Measurements from ENCODE around the gene LENG8.

GRCh38 chr19:54444737-54445136 lies 4.3 kb upstream of the LENG8 start:
- no peak for TF ChIP-seq MAX (IDR thresholded peaks at IDR 0.05; ENCODE audit: low read depth, low read length)
- no peak for TF ChIP-seq KDM1A (IDR thresholded peaks at IDR 0.05; ENCODE audit: borderline replicate concordance)
- TF ChIP-seq HDAC2 (IDR thresholded peaks at IDR 0.05): no peak
- TF ChIP-seq PAX8 (IDR thresholded peaks at IDR 0.05): no peak
- no peak for TF ChIP-seq CREM (IDR thresholded peaks at IDR 0.05; ENCODE audit: low read depth)
- TF ChIP-seq, protein P1, sequence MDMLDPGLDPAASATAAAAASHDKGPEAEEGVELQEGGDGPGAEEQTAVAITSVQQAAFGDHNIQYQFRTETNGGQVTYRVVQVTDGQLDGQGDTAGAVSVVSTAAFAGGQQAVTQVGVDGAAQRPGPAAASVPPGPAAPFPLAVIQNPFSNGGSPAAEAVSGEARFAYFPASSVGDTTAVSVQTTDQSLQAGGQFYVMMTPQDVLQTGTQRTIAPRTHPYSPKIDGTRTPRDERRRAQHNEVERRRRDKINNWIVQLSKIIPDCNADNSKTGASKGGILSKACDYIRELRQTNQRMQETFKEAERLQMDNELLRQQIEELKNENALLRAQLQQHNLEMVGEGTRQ (IDR thresholded peaks at IDR 0.05; ENCODE audit: borderline replicate concordance, low read depth, low read length): no peak
- TF ChIP-seq SIN3A (IDR thresholded peaks at IDR 0.05; ENCODE audit: low read depth, low read length): no peak
- no peak for TF ChIP-seq ESRRA (IDR thresholded peaks at IDR 0.05; ENCODE audit: low read length)
- no peak for TF ChIP-seq STAT1 (conservative IDR thresholded peaks at IDR 0.05)
- no peak for TF ChIP-seq RB1 (IDR thresholded peaks at IDR 0.05; ENCODE audit: borderline replicate concordance)
- TF ChIP-seq, protein P2, sequence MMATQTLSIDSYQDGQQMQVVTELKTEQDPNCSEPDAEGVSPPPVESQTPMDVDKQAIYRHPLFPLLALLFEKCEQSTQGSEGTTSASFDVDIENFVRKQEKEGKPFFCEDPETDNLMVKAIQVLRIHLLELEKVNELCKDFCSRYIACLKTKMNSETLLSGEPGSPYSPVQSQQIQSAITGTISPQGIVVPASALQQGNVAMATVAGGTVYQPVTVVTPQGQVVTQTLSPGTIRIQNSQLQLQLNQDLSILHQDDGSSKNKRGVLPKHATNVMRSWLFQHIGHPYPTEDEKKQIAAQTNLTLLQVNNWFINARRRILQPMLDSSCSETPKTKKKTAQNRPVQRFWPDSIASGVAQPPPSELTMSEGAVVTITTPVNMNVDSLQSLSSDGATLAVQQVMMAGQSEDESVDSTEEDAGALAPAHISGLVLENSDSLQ (IDR thresholded peaks at IDR 0.05): no peak
- TF ChIP-seq, protein P3, sequence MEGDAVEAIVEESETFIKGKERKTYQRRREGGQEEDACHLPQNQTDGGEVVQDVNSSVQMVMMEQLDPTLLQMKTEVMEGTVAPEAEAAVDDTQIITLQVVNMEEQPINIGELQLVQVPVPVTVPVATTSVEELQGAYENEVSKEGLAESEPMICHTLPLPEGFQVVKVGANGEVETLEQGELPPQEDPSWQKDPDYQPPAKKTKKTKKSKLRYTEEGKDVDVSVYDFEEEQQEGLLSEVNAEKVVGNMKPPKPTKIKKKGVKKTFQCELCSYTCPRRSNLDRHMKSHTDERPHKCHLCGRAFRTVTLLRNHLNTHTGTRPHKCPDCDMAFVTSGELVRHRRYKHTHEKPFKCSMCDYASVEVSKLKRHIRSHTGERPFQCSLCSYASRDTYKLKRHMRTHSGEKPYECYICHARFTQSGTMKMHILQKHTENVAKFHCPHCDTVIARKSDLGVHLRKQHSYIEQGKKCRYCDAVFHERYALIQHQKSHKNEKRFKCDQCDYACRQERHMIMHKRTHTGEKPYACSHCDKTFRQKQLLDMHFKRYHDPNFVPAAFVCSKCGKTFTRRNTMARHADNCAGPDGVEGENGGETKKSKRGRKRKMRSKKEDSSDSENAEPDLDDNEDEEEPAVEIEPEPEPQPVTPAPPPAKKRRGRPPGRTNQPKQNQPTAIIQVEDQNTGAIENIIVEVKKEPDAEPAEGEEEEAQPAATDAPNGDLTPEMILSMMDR (IDR thresholded peaks at IDR 0.05 in 2 of 3, conservative IDR thresholded peaks at IDR 0.05 in 1 of 3; ENCODE audit: control insufficient read depth in 2 of 3, extremely low read depth in 1 of 3, insufficient read depth in 1 of 3, low read depth in 3 of 3, low read length in 3 of 3): no peak
- no peak for TF ChIP-seq POLR2A (IDR thresholded peaks at IDR 0.05; ENCODE audit: low read depth, low read length)
- TF ChIP-seq CREB1 (IDR thresholded peaks at IDR 0.05; ENCODE audit: low read depth): no peak

Measured in GM12878 (cell line).